ENCODE measurements around the gene PRM1.

Gene PRM1

GRCh38 chr16:11280616-11281522 lies at the start of gene PRM1:
PRM1 (minus strand) TSS chr16:11281330; CDS start chr16:11281238, 92 bp downstream.
- no peak for DNase-seq (ENCODE audit: low spot score)

GRCh38 chr16:11330526-11331237 lies 49.6 kb upstream of the PRM1 start:
- no peak for DNase-seq (ENCODE audit: low spot score)

GRCh38 chr16:11329891-11330290 lies 48.8 kb upstream of the PRM1 start:
- no peak for DNase-seq (ENCODE audit: low spot score)

- peak; percentile 88 for DNase-seq (ENCODE audit: low spot score)
These were observed 48.0 kb upstream of the PRM1 start for GRCh38 chr16:11329071-11329491.

- peak; percentile 82 for DNase-seq (ENCODE audit: low spot score)
These were observed 47.3 kb upstream of the PRM1 start for GRCh38 chr16:11328172-11329070.

- no peak for DNase-seq (ENCODE audit: low spot score)
These were observed 46.4 kb upstream of the PRM1 start for GRCh38 chr16:11327277-11328171.

- no peak for DNase-seq (ENCODE audit: low spot score)
These were observed 45.7 kb upstream of the PRM1 start for GRCh38 chr16:11326737-11327276.

GRCh38 chr16:11326084-11326736 lies 45.1 kb upstream of the PRM1 start:
- DNase-seq (ENCODE audit: low spot score) = no peak

GRCh38 chr16:11325404-11326083 lies 44.4 kb upstream of the PRM1 start:
- DNase-seq (ENCODE audit: low spot score) = no peak

GRCh38 chr16:11323551-11324336 lies 42.6 kb upstream of the PRM1 start:
- DNase-seq (ENCODE audit: low spot score) = no peak

GRCh38 chr16:11322823-11323222 lies 41.7 kb upstream of the PRM1 start:
- no peak for DNase-seq (ENCODE audit: low spot score)

- no peak for DNase-seq (ENCODE audit: low spot score)
These were observed 40.5 kb upstream of the PRM1 start for GRCh38 chr16:11321662-11322061.

- DNase-seq (ENCODE audit: low spot score) = no peak
These were observed 39.0 kb upstream of the PRM1 start for GRCh38 chr16:11320170-11320569.

- peak; percentile 40 for DNase-seq (ENCODE audit: low spot score)
These were observed 38.5 kb upstream of the PRM1 start for GRCh38 chr16:11319529-11320146.

- DNase-seq (ENCODE audit: low spot score) = no peak
These were observed 37.7 kb upstream of the PRM1 start for GRCh38 chr16:11318817-11319216.

- DNase-seq (ENCODE audit: low spot score) = no peak
These were observed 35.3 kb upstream of the PRM1 start for GRCh38 chr16:11316331-11317015.

GRCh38 chr16:11315510-11315909 lies 34.4 kb upstream of the PRM1 start:
- no peak for DNase-seq (ENCODE audit: low spot score)
